Measurements from ENCODE around the gene TOM1L2.

Gene TOM1L2

DNA sequence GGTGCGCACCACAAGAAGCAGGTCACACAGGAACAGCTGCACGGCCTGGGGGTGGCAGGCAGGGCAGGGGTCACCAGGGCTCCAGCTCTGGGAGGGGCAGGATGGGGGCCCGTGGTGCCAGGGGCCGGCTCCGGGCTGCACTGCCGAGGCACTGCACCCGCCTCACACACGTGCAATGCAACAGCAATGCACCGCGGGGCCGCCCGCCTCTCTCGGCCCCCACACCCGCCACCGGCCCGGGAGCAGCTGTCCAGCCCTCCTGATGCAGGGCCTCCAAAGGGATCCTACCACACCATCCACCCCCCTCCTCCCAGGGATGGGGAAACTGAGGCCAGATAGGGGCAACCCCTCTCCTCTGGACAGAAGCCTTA is 158.5 kb downstream of the TOM1L2 start:
- Histone ChIP-seq H3K4me3 (ENCODE audit: low read length) (no peak overlapping the region), H3K23ac (ENCODE audit: low read length) (no peak overlapping the region), H2BK5ac (ENCODE audit: low read length) (no peak overlapping the region), H3K79me1 (ENCODE audit: low read length) (peaks cover 2% of the 10 kb centered on the region), H4K5ac (ENCODE audit: low read length) (no peak overlapping the region), H3K4ac (ENCODE audit: low read depth, low read length) (no peak overlapping the region), H2BK120ac (ENCODE audit: low read depth, low read length) (no peak overlapping the region), H3K9ac (ENCODE audit: low read length) (no peak overlapping the region), H3K4me1 (ENCODE audit: control insufficient read depth, low read depth, low read length) (peaks cover 7% of the 10 kb centered on the region), H3K79me2 (ENCODE audit: control insufficient read depth, insufficient read depth, low read length) (no peaks in the 10 kb centered on the region), H2AK5ac (ENCODE audit: low read length) (no peak overlapping the region), H4K8ac (ENCODE audit: low read depth, low read length) (no peak overlapping the region), H3K36me3 (ENCODE audit: control insufficient read depth, insufficient read depth, low read length) (peaks cover 11% of the 10 kb centered on the region), H2BK15ac (replicated peaks; ENCODE audit: low read depth) (no peak overlapping the region), H3K27me3 (ENCODE audit: insufficient read depth, low read length, poor library complexity) (no peaks in the 10 kb centered on the region), H3K4me2 (ENCODE audit: low read length) (no peak overlapping the region), H3K27ac (ENCODE audit: low read depth, low read length) (no peak overlapping the region), H3K18ac (ENCODE audit: low read length) (no peak overlapping the region), H3K56ac (ENCODE audit: low read length) (no peak overlapping the region)
- no peak for DNase-seq
- WGBS (ENCODE audit: extremely low coverage, insufficient coverage, low lambda C conversion rate) = no CpG with 5 or more reads among the region's 16 CpGs

DNA sequence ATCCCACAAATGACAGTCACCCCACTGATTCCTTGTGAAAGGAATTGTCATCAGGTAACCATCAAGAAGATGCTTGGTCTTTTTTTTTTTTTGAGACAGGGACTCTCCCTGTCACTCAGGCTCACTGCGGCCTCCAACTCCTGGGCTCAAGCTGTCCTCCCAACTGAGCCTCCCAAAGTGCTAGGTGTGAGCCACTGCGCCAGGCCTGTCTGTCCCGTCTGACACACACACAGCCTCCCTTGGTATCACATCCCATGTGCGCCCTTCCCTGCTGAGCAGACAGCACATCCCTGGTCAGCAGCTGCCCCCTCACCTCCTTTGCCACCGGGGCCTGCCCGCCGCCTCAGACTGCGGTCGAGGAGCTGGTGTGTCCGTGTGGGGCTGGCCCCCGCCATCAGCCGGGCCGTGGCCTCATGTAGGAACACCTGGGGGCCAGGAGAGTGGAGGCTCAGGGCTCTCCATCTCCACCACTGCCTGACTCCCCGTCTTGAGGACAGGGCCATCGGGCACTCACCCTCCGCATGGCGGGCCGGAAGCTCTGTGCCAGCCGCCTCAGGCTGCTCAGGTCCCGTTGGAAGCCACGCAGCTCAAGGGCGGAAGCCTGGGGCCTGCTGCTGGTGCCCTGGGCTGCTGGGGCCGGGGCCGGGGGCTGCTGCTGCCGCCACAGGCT is 159.0 kb downstream of the TOM1L2 start:
- WGBS (ENCODE audit: extremely low coverage, insufficient coverage, low lambda C conversion rate) = no CpG with 5 or more reads among the region's 25 CpGs
- no peak overlapping the region for H3K4me3 ChIP-seq (ENCODE audit: low read length)
- H4K5ac ChIP-seq (ENCODE audit: low read length) = no peak overlapping the region
- DNase-seq = no peak
- H3K27me3 ChIP-seq (ENCODE audit: insufficient read depth, low read length, poor library complexity) = no peaks in the 10 kb centered on the region
- no peaks in the 10 kb centered on the region for H3K79me2 ChIP-seq (ENCODE audit: control insufficient read depth, insufficient read depth, low read length)
- H2BK5ac ChIP-seq (ENCODE audit: low read length) = no peak overlapping the region
- peaks cover 7% of the 10 kb centered on the region for H3K4me1 ChIP-seq (ENCODE audit: control insufficient read depth, low read depth, low read length)
- no peak overlapping the region for H4K8ac ChIP-seq (ENCODE audit: low read depth, low read length)
- no peak overlapping the region for H3K9ac ChIP-seq (ENCODE audit: low read length)
- H3K23ac ChIP-seq (ENCODE audit: low read length) = no peak overlapping the region
- no peak overlapping the region for H3K4ac ChIP-seq (ENCODE audit: low read depth, low read length)
- H2AK5ac ChIP-seq (ENCODE audit: low read length) = no peak overlapping the region
- H3K4me2 ChIP-seq (ENCODE audit: low read length) = no peak overlapping the region
- H2BK15ac ChIP-seq (replicated peaks; ENCODE audit: low read depth) = no peak overlapping the region
- H3K56ac ChIP-seq (ENCODE audit: low read length) = no peak overlapping the region
- no peak overlapping the region for H3K27ac ChIP-seq (ENCODE audit: low read depth, low read length)
- H3K18ac ChIP-seq (ENCODE audit: low read length) = no peak overlapping the region
- H2BK120ac ChIP-seq (ENCODE audit: low read depth, low read length) = no peak overlapping the region
- peaks cover 2% of the 10 kb centered on the region for H3K79me1 ChIP-seq (ENCODE audit: low read length)
- H3K36me3 ChIP-seq (ENCODE audit: control insufficient read depth, insufficient read depth, low read length) = peaks cover 10% of the 10 kb centered on the region

DNA sequence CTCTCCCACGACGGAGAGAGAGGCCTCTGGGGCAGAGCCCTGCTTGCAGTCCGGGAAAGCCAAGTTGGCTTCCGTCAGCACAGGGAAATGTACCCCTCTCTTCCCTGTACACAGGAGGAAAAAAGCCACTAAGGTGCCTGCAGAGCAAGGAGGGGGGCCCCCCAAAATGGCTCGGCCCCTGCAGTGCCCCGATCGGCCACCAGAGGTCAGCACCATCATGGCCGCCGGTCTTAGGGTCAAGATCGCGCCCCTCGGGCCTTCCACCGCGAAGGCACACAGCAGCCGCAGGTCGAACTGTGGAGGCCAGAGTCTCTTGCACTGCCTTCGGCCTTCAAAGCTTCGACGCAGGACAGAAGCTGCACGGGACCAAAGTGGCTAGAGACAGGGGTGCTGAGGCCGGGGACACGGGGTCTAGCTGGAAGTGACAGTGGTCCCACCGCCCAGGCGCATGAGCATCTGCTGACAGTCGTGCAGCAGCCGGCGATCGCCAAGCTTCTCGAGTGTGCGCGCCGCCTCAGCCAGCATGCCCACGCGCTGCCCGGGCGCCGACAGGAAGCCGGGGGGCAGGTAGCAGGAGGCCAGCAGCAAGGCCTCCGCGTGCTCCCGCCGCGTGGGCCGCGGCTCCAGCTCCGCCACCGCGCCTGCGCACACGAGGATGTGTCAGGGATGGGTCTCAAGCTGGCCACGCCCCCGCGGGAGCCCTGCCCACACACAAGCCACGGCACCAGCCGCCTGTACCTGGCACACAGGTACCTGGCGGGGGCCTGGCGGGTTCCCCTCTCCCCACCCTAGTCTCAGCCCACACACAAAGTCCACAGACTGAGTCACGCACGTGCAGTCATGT is 159.8 kb downstream of the TOM1L2 start:
- Histone ChIP-seq H4K5ac (ENCODE audit: low read length) (no peak overlapping the region), H3K56ac (ENCODE audit: low read length) (peak overlapping the region; percentile 65), H3K4me3 (ENCODE audit: low read length) (no peak overlapping the region), H3K27me3 (ENCODE audit: insufficient read depth, low read length, poor library complexity) (no peaks in the 10 kb centered on the region), H3K9ac (ENCODE audit: low read length) (peak overlapping the region; percentile 45), H3K27ac (ENCODE audit: low read depth, low read length) (peak overlapping the region; percentile 48), H3K18ac (ENCODE audit: low read length) (no peak overlapping the region), H2AK5ac (ENCODE audit: low read length) (no peak overlapping the region), H3K79me2 (ENCODE audit: control insufficient read depth, insufficient read depth, low read length) (no peaks in the 10 kb centered on the region), H3K4ac (ENCODE audit: low read depth, low read length) (no peak overlapping the region), H4K8ac (ENCODE audit: low read depth, low read length) (no peak overlapping the region), H3K36me3 (ENCODE audit: control insufficient read depth, insufficient read depth, low read length) (peaks cover 10% of the 10 kb centered on the region), H2BK15ac (replicated peaks; ENCODE audit: low read depth) (no peak overlapping the region), H3K79me1 (ENCODE audit: low read length) (no peaks in the 10 kb centered on the region), H2BK5ac (ENCODE audit: low read length) (peak overlapping the region; percentile 65), H3K23ac (ENCODE audit: low read length) (no peak overlapping the region), H3K4me2 (ENCODE audit: low read length) (no peak overlapping the region), H2BK120ac (ENCODE audit: low read depth, low read length) (no peak overlapping the region), H3K4me1 (ENCODE audit: control insufficient read depth, low read depth, low read length) (peaks cover 7% of the 10 kb centered on the region)
- DNase-seq = peak; percentile 83
- no CpG with 5 or more reads among the region's 59 CpGs for WGBS (ENCODE audit: extremely low coverage, insufficient coverage, low lambda C conversion rate)

DNA sequence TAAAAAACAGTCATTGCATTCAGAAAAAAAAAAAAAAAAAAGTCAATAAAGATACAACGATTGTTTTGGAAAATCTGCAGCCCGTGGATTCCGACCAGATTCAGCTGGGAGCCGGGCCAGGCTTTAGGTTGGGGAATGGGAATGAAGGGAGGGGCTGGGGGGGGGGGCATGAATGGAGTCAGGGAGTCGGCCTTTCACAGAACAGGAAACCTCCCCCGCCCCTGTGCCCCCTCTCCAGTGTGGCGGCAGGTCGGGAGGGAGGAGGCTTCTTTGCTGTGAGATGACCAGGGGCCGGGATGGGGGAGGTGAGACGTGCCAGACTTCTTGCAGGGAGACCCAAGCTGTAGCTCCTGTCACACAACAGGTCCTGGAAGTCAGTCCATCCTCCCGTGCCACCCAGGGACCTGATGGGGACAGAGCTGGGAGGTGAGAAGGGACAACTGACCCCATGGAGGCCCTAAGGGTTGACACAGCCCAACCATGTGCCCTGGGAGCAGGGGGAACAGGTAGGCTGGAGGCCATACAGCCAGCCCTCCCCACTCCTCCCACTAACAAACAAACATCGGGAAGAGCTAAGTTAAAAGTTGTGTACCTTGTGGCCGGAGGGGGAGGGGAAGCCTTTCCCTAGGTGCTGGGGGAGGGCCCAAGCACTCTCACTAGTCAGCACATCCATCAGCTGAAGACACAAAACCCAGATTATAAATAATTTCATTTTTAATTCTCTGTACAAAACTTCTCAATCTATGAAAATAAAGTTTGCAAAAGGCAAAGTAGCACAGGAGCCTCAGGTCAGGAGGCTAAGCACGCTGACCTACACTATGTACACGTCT is 160.6 kb downstream of the TOM1L2 start:
- H3K4me1 ChIP-seq (ENCODE audit: control insufficient read depth, low read depth, low read length) = peaks cover 7% of the 10 kb centered on the region
- no peak overlapping the region for H3K23ac ChIP-seq (ENCODE audit: low read length)
- DNase-seq = peak; percentile 87
- H3K56ac ChIP-seq (ENCODE audit: low read length) = peak overlapping the region; percentile 65
- no peak overlapping the region for H4K8ac ChIP-seq (ENCODE audit: low read depth, low read length)
- H3K27ac ChIP-seq (ENCODE audit: low read depth, low read length) = peak overlapping the region; percentile 62
- H3K4ac ChIP-seq (ENCODE audit: low read depth, low read length) = no peak overlapping the region
- WGBS (ENCODE audit: extremely low coverage, insufficient coverage, low lambda C conversion rate) = no CpG with 5 or more reads among the region's 15 CpGs
- no peaks in the 10 kb centered on the region for H3K79me1 ChIP-seq (ENCODE audit: low read length)
- H3K18ac ChIP-seq (ENCODE audit: low read length) = peak overlapping the region; percentile 24
- H3K36me3 ChIP-seq (ENCODE audit: control insufficient read depth, insufficient read depth, low read length) = peaks cover 7% of the 10 kb centered on the region
- no peak overlapping the region for H4K5ac ChIP-seq (ENCODE audit: low read length)
- no peaks in the 10 kb centered on the region for H3K79me2 ChIP-seq (ENCODE audit: control insufficient read depth, insufficient read depth, low read length)
- H2BK5ac ChIP-seq (ENCODE audit: low read length) = peak overlapping the region; percentile 65
- no peak overlapping the region for H2BK15ac ChIP-seq (replicated peaks; ENCODE audit: low read depth)
- no peak overlapping the region for H3K4me2 ChIP-seq (ENCODE audit: low read length)
- H2AK5ac ChIP-seq (ENCODE audit: low read length) = no peak overlapping the region
- peak overlapping the region; percentile 52 for H3K9ac ChIP-seq (ENCODE audit: low read length)
- no peak overlapping the region for H3K4me3 ChIP-seq (ENCODE audit: low read length)
- no peaks in the 10 kb centered on the region for H3K27me3 ChIP-seq (ENCODE audit: insufficient read depth, low read length, poor library complexity)
- no peak overlapping the region for H2BK120ac ChIP-seq (ENCODE audit: low read depth, low read length)

DNA sequence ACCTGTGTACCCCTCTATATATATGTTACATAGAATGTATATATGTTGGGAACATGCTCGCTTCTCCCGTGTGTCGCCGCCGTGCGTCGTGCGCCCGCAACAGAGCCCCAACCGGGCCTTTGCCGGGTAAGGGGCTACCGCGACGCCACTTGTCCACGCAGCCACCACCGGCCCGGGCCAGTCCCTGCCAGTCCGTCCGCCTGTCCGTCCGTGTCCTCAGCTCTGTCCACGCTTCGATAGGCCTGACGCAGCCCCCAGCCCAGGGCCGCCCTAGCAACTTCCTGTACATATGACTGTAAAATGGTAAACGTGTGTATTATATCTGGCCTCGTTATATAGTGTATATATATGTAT is 161.3 kb downstream of the TOM1L2 start:
- Histone ChIP-seq H3K9ac (ENCODE audit: low read length) (peak overlapping the region; percentile 83), H3K56ac (ENCODE audit: low read length) (peak overlapping the region; percentile 90), H3K23ac (ENCODE audit: low read length) (peak overlapping the region; percentile 100), H3K4me3 (ENCODE audit: low read length) (no peak overlapping the region), H3K36me3 (ENCODE audit: control insufficient read depth, insufficient read depth, low read length) (peaks cover 6% of the 10 kb centered on the region), H3K27ac (ENCODE audit: low read depth, low read length) (peak overlapping the region; percentile 23), H4K5ac (ENCODE audit: low read length) (no peak overlapping the region), H3K4me2 (ENCODE audit: low read length) (peak overlapping the region; percentile 91), H4K8ac (ENCODE audit: low read depth, low read length) (no peak overlapping the region), H2BK5ac (ENCODE audit: low read length) (no peak overlapping the region), H2AK5ac (ENCODE audit: low read length) (no peak overlapping the region), H2BK120ac (ENCODE audit: low read depth, low read length) (no peak overlapping the region), H3K79me1 (ENCODE audit: low read length) (no peaks in the 10 kb centered on the region), H3K4me1 (ENCODE audit: control insufficient read depth, low read depth, low read length) (peaks cover 7% of the 10 kb centered on the region), H3K79me2 (ENCODE audit: control insufficient read depth, insufficient read depth, low read length) (no peaks in the 10 kb centered on the region), H3K18ac (ENCODE audit: low read length) (peak overlapping the region; percentile 15), H3K4ac (ENCODE audit: low read depth, low read length) (no peak overlapping the region), H3K27me3 (ENCODE audit: insufficient read depth, low read length, poor library complexity) (no peaks in the 10 kb centered on the region), H2BK15ac (replicated peaks; ENCODE audit: low read depth) (no peak overlapping the region)
- DNase-seq = no peak
- WGBS (ENCODE audit: extremely low coverage, insufficient coverage, low lambda C conversion rate) = no CpG with 5 or more reads among the region's 27 CpGs
